ENCODE measurements around the gene PXMP2.

GRCh38 chr12:132730353-132730752 lies 43.0 kb downstream of the PXMP2 start:
- no peak for TF ChIP-seq POLR2A (IDR thresholded peaks at IDR 0.05; ENCODE audit: low read length)
- TF ChIP-seq GATA1 (IDR thresholded peaks at IDR 0.05; ENCODE audit: low read depth, low read length) = no peak

Measured in erythroblast (primary cell).